ENCODE results near the gene TMEM212. TPM values are rescaled to one million over a fixed set of nuclear protein-coding genes. Genes with fewer than 3 reads are reported as not detected.

The TMEM212 gene
- total RNA-seq, 2 experiments from 2014 or later, result not detected

DNA sequence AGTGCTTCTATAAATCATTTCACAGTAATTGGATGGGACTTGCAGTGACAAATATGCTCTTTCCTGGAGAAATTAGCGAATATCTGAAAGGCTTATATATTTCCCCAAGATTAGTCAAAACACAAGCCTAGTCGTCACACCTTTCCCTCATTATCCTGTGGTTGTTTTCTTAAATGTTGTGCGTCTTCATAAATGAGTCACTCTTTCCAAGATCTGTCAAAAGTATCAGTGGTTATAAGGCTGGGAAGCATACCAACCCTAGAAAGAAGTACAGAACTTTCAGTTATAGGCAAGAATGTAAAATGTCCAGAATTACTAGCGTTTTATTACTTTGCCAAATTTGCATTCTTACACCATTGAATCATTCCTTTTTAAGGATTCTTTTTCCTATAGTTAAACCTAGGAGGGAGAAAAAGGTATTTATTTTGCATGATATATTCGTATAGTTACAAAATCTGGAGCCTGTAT lies 33.6 kb downstream of the TMEM212 start:
- peaks cover 24% of the 10 kb centered on the region for H3K4me1 Mint-ChIP-seq
- no peak overlapping the region for H3K4me3 Mint-ChIP-seq
- H3K36me3 Mint-ChIP-seq, result no peaks in the 10 kb centered on the region
- H3K9me3 Mint-ChIP-seq, result no peaks in the 10 kb centered on the region
- H3K27ac Mint-ChIP-seq, result no peak overlapping the region
- H3K27me3 Mint-ChIP-seq, result peaks cover 6% of the 10 kb centered on the region
- no peak for DNase-seq

DNA sequence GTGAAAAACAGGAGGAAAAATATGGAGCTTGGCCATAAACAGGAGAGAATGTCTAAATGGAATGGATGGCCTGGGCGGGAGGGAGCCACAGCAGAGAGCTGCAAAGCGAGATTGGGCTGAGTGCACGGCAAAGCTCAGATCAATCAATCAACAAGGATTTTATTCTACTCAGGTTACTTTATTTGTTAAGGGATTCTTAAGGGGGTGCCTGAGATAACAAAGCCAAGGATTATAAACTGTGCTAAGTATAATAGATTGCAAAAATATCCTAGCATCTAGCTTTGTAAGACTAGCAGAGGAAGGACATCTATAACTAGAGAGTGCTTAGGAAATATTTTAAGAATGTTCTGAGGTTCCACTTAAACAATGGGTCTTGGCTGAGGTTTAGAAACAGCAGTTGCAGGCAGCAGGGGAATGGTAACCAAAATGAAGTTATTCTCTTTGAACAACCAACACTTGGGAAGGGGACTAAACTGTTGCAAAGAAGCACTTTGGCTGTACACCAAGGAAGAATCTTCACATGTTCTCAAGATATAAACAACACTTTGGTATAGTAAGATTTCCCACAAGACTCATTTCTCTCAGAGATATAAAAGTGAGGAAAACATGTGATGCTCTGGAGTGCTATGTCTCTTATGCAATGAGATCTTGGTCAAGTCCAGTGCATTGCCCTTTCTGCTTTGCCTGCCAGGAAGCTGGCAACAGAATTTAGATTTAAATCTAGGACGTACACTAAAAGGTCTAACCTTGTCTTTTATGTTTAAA lies 35.5 kb downstream of the TMEM212 start:
- DNase-seq, result no peak
- Mint-ChIP-seq H3K36me3 (no peaks in the 10 kb centered on the region), H3K27me3 (peaks cover 11% of the 10 kb centered on the region), H3K9me3 (no peaks in the 10 kb centered on the region), H3K4me3 (no peak overlapping the region), H3K4me1 (peaks cover 24% of the 10 kb centered on the region), H3K27ac (no peak overlapping the region)

- DNase-seq, result no peak
- no peaks in the 10 kb centered on the region for H3K9me3 Mint-ChIP-seq
- H3K4me1 Mint-ChIP-seq, result peaks cover 19% of the 10 kb centered on the region
- no peak overlapping the region for H3K4me3 Mint-ChIP-seq
- peaks cover 11% of the 10 kb centered on the region for H3K27me3 Mint-ChIP-seq
- no peak overlapping the region for H3K27ac Mint-ChIP-seq
- no peaks in the 10 kb centered on the region for H3K36me3 Mint-ChIP-seq
Observed at GRCh38 chr3:171879472-171879871, 36.3 kb downstream of the TMEM212 start.

DNA sequence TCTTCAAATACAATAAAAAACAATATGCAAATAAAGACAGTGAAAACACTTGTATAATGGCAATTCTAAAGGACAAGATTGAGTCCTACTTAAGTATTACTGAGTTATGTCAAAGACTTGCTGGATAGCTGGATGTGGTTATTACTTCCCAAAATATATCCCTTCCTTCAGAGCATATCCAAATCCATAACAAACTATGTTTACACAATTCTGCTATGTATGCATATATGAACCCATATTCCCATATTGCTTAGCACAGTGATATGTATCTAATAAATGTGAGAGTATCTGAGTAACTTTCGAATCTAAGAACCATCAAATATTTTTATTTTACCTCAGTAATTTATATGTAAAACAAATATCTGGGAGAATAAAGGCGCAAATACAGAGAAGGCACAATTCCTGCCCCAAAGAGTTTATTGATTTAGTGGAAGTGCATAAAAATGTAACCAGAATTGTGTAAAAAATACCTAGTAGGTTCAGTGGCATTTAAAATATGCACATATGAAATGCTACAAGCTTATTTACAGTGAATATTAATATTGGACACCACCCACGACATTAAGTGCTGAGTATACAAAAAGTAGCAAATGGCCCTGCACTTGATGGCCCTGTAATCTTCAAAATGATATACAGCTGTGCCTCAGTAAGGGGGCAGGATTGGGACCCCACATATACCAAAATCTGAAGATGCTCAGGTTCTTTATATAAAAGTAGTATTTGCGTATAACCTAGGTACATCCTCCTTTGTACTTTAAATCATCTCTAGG lies 37.1 kb downstream of the TMEM212 start:
- no peaks in the 10 kb centered on the region for H3K9me3 Mint-ChIP-seq
- no peak for DNase-seq
- no peak overlapping the region for H3K27ac Mint-ChIP-seq
- no peak overlapping the region for H3K4me3 Mint-ChIP-seq
- no peaks in the 10 kb centered on the region for H3K36me3 Mint-ChIP-seq
- peaks cover 15% of the 10 kb centered on the region for H3K4me1 Mint-ChIP-seq
- H3K27me3 Mint-ChIP-seq, result peaks cover 16% of the 10 kb centered on the region

- no peaks in the 10 kb centered on the region for H3K9me3 Mint-ChIP-seq
- no peak overlapping the region for H3K27ac Mint-ChIP-seq
- H3K4me1 Mint-ChIP-seq, result peaks cover 8% of the 10 kb centered on the region
- DNase-seq, result no peak
- H3K27me3 Mint-ChIP-seq, result peaks cover 17% of the 10 kb centered on the region
- no peak overlapping the region for H3K4me3 Mint-ChIP-seq
- no peaks in the 10 kb centered on the region for H3K36me3 Mint-ChIP-seq
Observed at GRCh38 chr3:171881251-171881650, 38.1 kb downstream of the TMEM212 start.

DNA sequence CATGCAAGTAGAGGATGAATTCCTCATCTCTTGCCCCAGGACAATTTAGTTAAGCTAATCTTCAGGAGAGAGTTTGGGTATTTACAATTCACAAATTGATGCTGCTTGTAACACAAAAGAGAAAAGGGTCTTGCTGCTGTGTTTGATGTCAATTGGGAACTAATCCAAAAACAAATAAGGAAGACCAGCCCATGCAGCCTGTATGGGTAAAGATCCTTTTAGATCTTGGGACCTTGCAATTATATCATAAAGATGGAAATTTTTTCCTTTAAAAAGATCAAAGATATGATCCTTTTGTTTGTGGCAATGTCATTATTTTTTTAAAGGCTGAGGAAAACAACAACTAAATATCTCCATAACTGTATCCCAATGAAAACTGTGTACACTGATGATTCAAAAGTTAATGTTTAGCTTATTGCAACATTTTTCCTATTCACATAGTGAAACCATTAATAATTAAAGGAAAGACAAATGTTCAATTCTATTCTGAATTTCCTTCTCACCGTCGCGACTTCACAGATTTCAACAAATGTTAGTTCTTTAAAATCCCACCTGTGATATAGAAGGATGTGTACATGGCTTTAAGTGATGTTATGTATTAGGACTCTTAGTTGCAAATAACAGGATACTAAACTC lies 40.2 kb downstream of the TMEM212 start:
- Mint-ChIP-seq H3K27ac (no peak overlapping the region), H3K36me3 (no peaks in the 10 kb centered on the region), H3K9me3 (no peaks in the 10 kb centered on the region), H3K27me3 (peaks cover 22% of the 10 kb centered on the region), H3K4me3 (no peak overlapping the region), H3K4me1 (no peaks in the 10 kb centered on the region)
- DNase-seq, result no peak

DNA sequence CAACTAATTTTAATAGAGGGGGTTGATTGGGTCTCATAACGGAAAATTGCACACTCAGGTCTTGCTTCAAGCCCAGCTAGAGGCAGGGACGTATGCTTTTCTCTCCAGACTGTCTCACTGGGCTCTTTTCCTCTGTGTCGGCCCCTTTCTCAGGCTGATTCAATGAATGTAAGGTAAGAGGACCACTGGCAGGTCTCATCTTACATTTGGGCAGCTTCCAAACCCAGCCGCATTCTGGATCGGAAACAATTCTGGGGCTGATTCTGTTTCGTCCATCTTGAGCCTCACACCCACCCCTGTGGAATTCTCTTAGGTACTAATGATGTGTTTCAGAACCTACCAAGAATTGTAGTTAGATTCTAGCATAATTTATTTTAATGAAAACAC lies 40.7 kb downstream of the TMEM212 start:
- no peaks in the 10 kb centered on the region for H3K9me3 Mint-ChIP-seq
- no peak overlapping the region for H3K27ac Mint-ChIP-seq
- DNase-seq, result no peak
- no peak overlapping the region for H3K4me3 Mint-ChIP-seq
- peaks cover 20% of the 10 kb centered on the region for H3K27me3 Mint-ChIP-seq
- no peaks in the 10 kb centered on the region for H3K4me1 Mint-ChIP-seq
- H3K36me3 Mint-ChIP-seq, result no peaks in the 10 kb centered on the region

- Mint-ChIP-seq H3K36me3 (no peaks in the 10 kb centered on the region), H3K4me1 (peaks cover 10% of the 10 kb centered on the region), H3K4me3 (no peak overlapping the region), H3K9me3 (peaks cover 3% of the 10 kb centered on the region), H3K27me3 (peaks cover 19% of the 10 kb centered on the region), H3K27ac (no peak overlapping the region)
- no peak for DNase-seq
Observed at GRCh38 chr3:171888466-171888865, 45.3 kb downstream of the TMEM212 start.

DNA sequence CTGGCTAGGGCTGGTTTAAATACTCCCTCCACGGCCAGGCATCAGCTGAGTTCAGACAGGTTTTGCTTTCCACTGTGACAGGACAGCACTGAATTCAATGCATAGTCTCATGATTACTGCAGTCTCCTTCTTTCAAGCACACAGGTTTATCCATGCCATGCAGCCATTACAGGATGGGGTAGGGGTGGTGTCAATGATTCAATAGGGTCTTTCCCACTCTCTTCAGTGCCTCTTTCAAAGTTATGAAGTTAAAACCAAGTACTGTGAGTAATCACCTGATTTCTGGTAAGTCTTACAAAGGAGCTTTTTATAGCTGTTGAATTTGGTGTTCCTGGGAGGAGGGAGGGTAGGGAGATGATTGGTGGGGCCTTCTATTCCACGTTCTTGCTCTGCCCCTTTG lies 47.2 kb downstream of the TMEM212 start:
- Mint-ChIP-seq H3K36me3 (no peaks in the 10 kb centered on the region), H3K27ac (peak overlapping the region; percentile 56), H3K4me3 (no peak overlapping the region), H3K4me1 (peaks cover 10% of the 10 kb centered on the region), H3K9me3 (peaks cover 3% of the 10 kb centered on the region), H3K27me3 (peaks cover 26% of the 10 kb centered on the region)
- DNase-seq, result no peak

DNA sequence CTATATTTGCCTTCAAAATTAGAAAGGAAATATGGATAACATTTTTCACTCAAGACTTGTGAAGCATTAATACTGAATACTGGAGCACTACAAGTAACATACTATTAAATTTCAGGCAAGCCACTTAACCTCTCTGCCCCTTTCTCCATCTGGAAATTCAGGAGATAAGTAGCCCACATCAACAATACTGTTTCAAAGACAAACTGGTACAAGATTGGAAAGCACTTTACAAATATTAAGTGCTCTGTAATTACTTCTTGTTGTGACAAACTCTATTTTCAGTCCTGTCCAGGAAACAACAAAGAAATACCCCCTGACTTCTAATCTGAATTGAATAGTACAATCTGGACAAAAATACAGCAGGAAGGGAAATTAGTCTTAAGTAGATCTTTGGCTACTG lies 49.3 kb downstream of the TMEM212 start:
- H3K36me3 Mint-ChIP-seq, result no peaks in the 10 kb centered on the region
- peaks cover 10% of the 10 kb centered on the region for H3K4me1 Mint-ChIP-seq
- H3K27ac Mint-ChIP-seq, result no peak overlapping the region
- no peak for DNase-seq
- H3K4me3 Mint-ChIP-seq, result no peak overlapping the region
- peaks cover 3% of the 10 kb centered on the region for H3K9me3 Mint-ChIP-seq
- H3K27me3 Mint-ChIP-seq, result peaks cover 31% of the 10 kb centered on the region

- peaks cover 8% of the 10 kb centered on the region for H3K4me1 Mint-ChIP-seq
- H3K9me3 Mint-ChIP-seq, result no peaks in the 10 kb centered on the region
- no peak overlapping the region for H3K4me3 Mint-ChIP-seq
- no peaks in the 10 kb centered on the region for H3K36me3 Mint-ChIP-seq
- no peak overlapping the region for H3K27ac Mint-ChIP-seq
- peaks cover 27% of the 10 kb centered on the region for H3K27me3 Mint-ChIP-seq
- no peak for DNase-seq
Observed at GRCh38 chr3:171895291-171895690, 52.1 kb downstream of the TMEM212 start.

DNA sequence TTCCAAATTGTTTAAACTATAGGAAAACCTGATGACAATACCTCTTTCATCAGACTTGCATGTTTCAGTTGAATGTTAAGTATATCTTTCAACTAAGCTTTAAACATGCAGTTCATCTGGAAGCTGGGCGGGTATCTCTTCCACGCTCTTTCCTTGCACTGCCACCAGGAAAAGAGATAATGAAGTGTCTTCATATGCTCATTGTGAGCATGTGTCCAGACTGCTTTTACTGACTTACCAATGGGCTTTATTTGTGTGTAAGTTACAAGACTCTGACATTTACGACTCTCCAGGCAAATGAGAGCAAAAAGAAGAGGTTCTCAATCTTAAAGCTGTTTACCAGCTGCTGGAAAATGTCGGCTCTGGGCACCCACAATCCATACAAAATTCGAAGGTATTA lies 52.8 kb downstream of the TMEM212 start:
- Mint-ChIP-seq H3K36me3 (no peaks in the 10 kb centered on the region), H3K4me1 (peaks cover 3% of the 10 kb centered on the region), H3K9me3 (no peaks in the 10 kb centered on the region), H3K27ac (no peak overlapping the region), H3K27me3 (peaks cover 31% of the 10 kb centered on the region), H3K4me3 (no peak overlapping the region)
- DNase-seq, result no peak

- no peaks in the 10 kb centered on the region for H3K36me3 Mint-ChIP-seq
- no peaks in the 10 kb centered on the region for H3K9me3 Mint-ChIP-seq
- H3K4me3 Mint-ChIP-seq, result no peak overlapping the region
- DNase-seq, result no peak
- peaks cover 1% of the 10 kb centered on the region for H3K4me1 Mint-ChIP-seq
- no peak overlapping the region for H3K27ac Mint-ChIP-seq
- H3K27me3 Mint-ChIP-seq, result peaks cover 35% of the 10 kb centered on the region
Observed at GRCh38 chr3:171896316-171896715, 53.2 kb downstream of the TMEM212 start.

- Mint-ChIP-seq H3K9me3 (no peaks in the 10 kb centered on the region), H3K4me3 (no peak overlapping the region), H3K27ac (no peak overlapping the region), H3K27me3 (peaks cover 34% of the 10 kb centered on the region), H3K36me3 (no peaks in the 10 kb centered on the region), H3K4me1 (no peaks in the 10 kb centered on the region)
- no peak for DNase-seq
Observed at GRCh38 chr3:171898192-171898591, 55.0 kb downstream of the TMEM212 start.

DNA sequence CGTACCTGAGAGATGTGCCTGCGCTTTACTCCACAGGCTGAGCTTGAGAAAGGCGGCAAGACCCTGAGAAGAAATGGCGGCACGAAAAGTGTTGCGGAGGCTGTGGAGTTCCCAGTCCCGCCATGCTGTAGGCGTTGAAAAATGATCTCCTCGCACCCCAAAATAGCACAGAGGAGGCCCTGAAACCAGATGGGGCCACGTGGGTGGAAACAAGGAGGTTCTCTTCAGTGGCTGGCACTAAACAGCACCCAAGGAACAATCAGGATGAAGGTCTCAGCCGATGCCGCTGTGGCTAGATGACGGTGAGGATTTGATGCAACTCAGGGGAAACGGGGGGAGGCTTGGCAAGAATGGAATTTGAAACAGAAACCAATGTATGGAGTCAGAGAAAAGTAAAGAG lies 57.3 kb downstream of the TMEM212 start:
- DNase-seq, result no peak
- no peaks in the 10 kb centered on the region for H3K9me3 Mint-ChIP-seq
- H3K4me1 Mint-ChIP-seq, result no peaks in the 10 kb centered on the region
- no peak overlapping the region for H3K27ac Mint-ChIP-seq
- H3K27me3 Mint-ChIP-seq, result peaks cover 18% of the 10 kb centered on the region
- H3K4me3 Mint-ChIP-seq, result no peak overlapping the region
- H3K36me3 Mint-ChIP-seq, result no peaks in the 10 kb centered on the region

Data from activated naive CD8-positive, alpha-beta T cell treated with anti-CD3 and anti-CD28 coated beads for 36 hours (primary cell).